HG02870 (cell line): Measurements from ENCODE around the gene SF3A2.
"Not testable (repeated sequence)": the region's sequence is repeated elsewhere in the genome, so short reads cannot be mapped to it uniquely, and the experiment has no call there.

Source experiments
- ATAC-seq: cut with Tn5 transposase; IDR thresholded peaks from one replicate; pipeline ENCODE4 v1.9.1; 2021; ENCODE audit warnings: mild to moderate bottlenecking, moderate library complexity; ENCODE audit not compliant: unreplicated experiment

Gene SF3A2

GRCh38 chr19:2273356-2274184 lies 36.9 kb downstream of the SF3A2 start:
- no peak for ATAC-seq

- ATAC-seq, result no peak
Observed at GRCh38 chr19:2274185-2274711, 37.6 kb downstream of the SF3A2 start.

GRCh38 chr19:2274931-2275535 lies 38.4 kb downstream of the SF3A2 start:
- ATAC-seq, result no peak

DNA sequence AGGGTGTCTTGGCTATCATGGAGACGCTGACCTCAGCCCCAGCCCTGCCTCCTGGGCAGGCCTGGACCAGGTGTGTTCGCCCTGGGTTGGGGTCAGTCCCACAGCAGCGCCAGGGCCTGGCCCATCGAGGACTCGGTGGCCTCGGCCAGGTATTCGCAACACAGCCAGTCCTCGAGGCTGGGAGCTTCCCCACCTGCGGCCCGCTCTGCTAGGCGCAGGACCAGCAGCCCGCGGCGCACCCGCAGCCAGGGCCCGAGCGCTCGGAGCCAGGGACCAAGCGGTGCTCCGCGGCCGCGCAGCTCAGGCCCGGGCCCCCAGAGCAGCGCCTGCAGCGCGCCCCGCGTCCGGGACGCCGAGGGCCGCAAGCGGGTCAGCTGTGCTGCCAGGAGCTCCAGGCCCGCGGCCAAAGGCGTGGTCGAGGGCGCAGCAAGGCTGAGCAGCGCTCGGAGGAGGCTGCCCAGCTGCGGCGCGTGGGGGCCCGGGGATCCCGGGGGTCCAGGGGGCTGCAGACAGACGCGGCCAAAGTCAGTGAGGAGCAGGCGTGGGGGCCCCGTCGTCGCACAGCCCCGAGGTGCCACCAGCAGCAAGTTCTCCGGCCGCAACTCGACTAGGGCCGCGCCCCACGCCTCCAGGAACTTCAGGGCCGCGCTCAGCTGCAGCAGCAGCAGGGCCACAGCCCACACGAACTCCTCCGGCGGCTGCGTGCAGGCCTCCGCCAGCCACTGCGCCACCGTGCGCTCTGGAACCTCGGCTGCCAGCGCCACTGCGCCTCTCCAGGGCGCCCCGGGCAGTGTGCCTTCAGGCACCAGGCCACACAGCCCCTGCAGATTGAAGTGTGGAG lies 39.2 kb downstream of the SF3A2 start:
- ATAC-seq, result no peak

- ATAC-seq, result no peak
Observed at GRCh38 chr19:2276429-2276986, 39.9 kb downstream of the SF3A2 start.

DNA sequence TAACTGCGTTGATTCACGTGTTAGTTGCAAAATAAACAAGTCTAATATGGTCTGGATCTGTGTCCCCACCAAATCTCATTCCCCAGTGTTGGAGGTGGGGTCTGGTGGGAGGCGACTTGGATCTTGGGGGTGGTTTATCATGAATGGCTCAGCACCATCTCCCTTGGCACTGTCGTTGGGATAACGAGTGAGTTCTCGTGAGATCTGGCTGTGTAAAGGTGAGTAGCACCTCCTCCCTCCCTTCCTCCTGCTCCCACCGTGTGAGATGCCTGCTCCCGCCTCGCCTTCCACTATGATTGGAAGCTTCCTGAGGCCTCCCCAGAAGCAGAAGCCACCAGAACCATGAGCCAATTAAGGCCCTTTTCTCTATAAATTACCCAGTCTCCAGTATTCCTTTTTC lies 40.5 kb downstream of the SF3A2 start:
- no peak for ATAC-seq

DNA sequence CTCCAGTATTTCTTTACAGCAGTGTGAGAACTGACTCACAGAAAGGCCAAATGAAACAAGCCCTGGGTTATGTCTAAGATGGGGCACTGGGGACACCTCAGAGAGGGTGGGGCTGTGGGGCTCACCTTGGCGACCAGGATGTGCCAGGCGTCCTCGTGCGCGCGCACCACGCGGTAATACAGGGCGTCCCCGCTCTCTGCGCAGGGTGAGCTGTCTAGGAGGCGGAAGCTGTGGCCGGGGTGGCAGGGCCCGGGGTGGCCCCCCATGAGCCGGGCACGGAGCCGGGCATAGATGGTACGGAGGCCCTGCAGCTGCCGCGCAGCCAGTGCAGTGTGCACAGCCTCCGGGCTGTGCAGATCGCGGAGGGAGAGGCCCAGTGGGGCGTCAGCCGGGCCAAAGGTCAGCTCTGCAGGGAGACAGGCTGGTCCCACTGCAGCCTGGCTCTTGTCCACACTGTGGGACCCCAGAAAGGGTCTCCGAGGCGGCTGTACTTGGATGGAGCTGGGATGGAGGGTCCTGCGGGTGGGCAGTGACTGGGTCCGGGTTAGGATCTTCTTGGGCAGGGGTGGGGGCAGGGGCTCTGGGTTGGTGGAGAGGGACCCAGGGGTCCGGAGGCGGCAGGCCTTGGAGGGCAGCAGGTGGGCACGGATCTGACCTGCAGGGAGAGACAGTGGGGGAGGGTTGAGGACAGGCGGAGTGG lies 42.0 kb downstream of the SF3A2 start:
- ATAC-seq, result no peak

GRCh38 chr19:2280633-2281264 lies 44.1 kb downstream of the SF3A2 start:
- no peak for ATAC-seq

DNA sequence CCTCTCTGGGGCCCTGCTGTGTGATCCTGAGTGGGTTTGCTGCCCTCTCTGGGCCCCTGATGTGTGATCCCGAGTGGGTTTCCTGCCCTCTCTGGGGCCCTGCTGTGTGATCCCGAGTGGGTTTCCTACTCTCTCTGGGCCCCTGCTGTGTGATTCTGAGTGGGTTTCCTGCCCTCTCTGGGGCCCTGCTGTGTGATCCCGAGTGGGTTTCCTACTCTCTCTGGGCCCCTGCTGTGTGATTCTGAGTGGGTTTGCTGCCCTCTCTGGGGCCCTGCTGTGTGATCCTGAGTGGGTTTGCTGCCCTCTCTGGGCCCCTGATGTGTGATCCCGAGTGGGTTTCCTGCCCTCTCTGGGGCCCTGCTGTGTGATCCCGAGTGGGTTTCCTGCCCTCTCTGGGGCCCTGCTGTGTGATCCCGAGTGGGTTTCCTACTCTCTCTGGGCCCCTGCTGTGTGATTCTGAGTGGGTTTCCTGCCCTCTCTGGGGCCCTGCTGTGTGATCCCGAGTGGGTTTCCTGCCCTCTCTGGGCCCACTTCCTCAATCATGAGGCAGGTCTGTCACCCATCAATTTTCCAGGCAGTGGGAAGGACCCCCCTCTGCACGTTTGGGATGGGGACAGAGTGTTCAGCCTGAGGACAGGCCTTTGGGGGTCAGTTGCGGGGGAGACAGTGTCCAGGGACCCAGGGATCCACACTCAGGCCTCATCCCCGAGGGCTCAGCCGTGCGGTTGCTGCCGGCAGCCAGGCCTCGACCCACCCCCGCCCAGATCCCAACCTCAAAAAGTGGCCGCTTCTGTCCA lies 44.8 kb downstream of the SF3A2 start:
- ATAC-seq, result not testable (repeated sequence)

GRCh38 chr19:2282062-2282861 lies 45.6 kb downstream of the SF3A2 start, which contains the start of gene PEAK3:
Gene PEAK3 (minus strand): TSS chr19:2282175. CDS start chr19:2280931, 1,244 bp downstream.
- no peak for ATAC-seq

- ATAC-seq, result no peak
Observed at GRCh38 chr19:2282862-2283237, 46.2 kb downstream of the SF3A2 start.

DNA sequence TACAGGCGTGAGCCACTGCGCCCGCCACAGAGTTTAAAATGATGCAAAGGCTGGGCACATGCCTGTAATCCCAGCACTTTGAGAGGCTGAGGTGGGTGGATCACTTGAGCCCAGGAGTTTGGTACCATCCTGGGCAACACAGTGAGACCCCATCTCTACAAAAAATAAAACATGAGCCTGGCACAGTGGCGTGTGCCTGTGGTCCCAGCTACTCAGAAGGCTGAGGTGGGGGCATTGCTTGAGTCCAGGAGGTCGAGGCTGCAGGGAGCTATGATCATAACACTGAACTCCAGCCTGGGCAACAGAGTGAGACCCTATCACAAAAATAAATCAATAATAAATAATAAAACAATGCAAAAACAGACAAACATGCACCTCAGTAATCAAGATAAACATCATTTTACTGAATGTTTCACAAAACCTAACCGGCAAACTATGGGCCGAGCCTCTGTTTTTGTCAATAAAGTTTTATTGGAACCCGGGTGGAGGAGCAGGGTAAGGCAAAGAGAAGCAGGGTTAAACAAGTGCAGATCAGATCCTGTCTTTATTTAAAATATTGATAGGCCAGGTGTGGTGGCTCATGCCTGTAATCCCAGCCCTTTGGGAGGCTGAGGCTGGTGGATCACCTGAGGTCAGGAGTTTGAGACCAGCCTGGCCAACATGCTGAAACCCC lies 47.3 kb downstream of the SF3A2 start:
- no peak for ATAC-seq

- no peak for ATAC-seq
Observed at GRCh38 chr19:2286402-2287140, 49.9 kb downstream of the SF3A2 start.

DNA sequence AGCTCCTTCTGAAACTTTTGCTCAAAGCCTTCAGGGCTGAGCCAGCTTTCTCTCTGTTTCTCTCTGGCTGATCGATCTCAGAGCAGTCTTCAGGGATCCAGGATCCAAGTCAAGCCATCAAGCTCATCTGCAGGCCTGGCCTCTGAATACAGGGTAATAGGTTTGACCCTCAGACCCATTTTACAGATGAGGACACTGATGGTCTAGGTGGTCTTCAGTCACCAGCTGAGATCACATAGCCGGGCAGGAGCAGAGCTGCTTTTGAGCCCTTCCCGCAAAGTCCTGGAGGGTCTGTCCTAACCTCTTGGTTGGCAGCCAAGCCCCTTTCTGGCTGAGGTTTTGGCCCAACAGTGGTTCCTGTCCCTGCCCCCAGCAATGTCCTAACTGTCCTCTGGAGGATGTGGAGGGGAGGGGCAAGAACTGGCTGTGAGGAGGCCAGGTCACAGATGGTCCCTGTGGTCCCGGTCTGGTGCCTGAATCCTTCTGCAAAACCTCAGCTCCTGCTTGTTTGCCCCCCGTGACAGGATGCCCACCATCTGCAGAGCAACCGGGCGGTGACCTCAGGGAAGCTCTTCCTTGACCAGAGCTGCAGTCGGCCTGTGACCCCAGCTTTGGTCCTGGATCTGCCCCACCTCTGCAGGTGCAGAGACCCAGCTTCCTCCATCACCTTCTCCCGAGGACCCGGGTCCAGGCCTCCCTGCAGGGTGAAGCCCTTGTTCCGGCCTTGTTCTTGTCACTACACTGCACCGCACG lies 51.1 kb downstream of the SF3A2 start:
- ATAC-seq, result no peak

- no peak for ATAC-seq
Observed at GRCh38 chr19:2288338-2288817, 51.8 kb downstream of the SF3A2 start.
